Suprapubic skin (tissue), 4 donors: ENCODE results near the gene ERG. TPM values are rescaled to one million over a fixed set of nuclear protein-coding genes. Genes with fewer than 3 reads are reported as not detected.

ENCODE experiments used
- DNase-seq, 2 donors: peaks; one replicate each; pipeline ENCODE4 v3.0.0-alpha.2; 2019; ENCODE audit warnings: low spot score in 2 of 2
- H3K27ac ChIP-seq: fragments of 200-600 bp; sonication (generic); one replicate; pipeline ENCODE4 v1.5.1; 2019
- H3K27me3 ChIP-seq: fragments of 200-600 bp; sonication (generic); one replicate; pipeline ENCODE4 v1.5.1; 2019
- H3K36me3 ChIP-seq: fragments of 200-600 bp; sonication (generic); one replicate; pipeline ENCODE4 v1.5.1; 2019
- H3K4me1 ChIP-seq: fragments of 200-600 bp; sonication (generic); one replicate; pipeline ENCODE4 v1.5.1; 2019
- H3K4me3 ChIP-seq: fragments of 200-600 bp; sonication (generic); one replicate; pipeline ENCODE4 v1.5.1; 2019; ENCODE audit warnings: mild to moderate bottlenecking
- H3K9me3 ChIP-seq: fragments of 200-600 bp; sonication (generic); one replicate; pipeline ENCODE4 v1.5.1; 2019
- EP300 ChIP-seq: sonication (generic); formaldehyde crosslinking; IDR thresholded peaks from one replicate; pipeline ENCODE4 v1.6.1; 2017; ENCODE audit warnings: antibody characterized with exemption
- POLR2A ChIP-seq, 2 donors: fragments of 450-650 bp; IDR thresholded peaks; one replicate each; pipeline ENCODE4 v1.6.1; 2017; ENCODE audit warnings: antibody characterized with exemption in 2 of 2, mild to moderate bottlenecking in 2 of 2, moderate library complexity in 2 of 2
- POLR2AphosphoS5 ChIP-seq, 3 donors: sonication (generic); formaldehyde crosslinking; IDR thresholded peaks; one replicate each; pipeline ENCODE4 v1.6.1; 2017; ENCODE audit warnings: antibody characterized with exemption in 3 of 3
- WGBS: methylation state at CpG from one replicate; pipeline ENCODE4 v1.1.5; 2018; 5-methylcytosine and 5-hydroxymethylcytosine counted together
- total RNA-seq, 4 donors: library from RNA; depleted of rRNA; stranded (reverse); fragments of >200 nt; gene quantifications; one replicate each; pipeline ENCODE4 v1.1.0, GENCODE V29; 2016
- TF ChIP-seq, protein P1 (sequence below), 2 donors: fragments of 200-600 bp in 1 of 2; fragments of 450-650 bp in 1 of 2; sonication (generic) in 1 of 2; IDR thresholded peaks; one replicate each; pipeline ENCODE4 v1.5.1; 2016 to 2019; ENCODE audit warnings: antibody characterized with exemption in 2 of 2, mild to moderate bottlenecking in 1 of 2, moderate library complexity in 1 of 2

ERG gene
- total RNA-seq, 4 donors from 2014 or later, result 3.3 to 10.1 (median 6.3) TPM

DNA sequence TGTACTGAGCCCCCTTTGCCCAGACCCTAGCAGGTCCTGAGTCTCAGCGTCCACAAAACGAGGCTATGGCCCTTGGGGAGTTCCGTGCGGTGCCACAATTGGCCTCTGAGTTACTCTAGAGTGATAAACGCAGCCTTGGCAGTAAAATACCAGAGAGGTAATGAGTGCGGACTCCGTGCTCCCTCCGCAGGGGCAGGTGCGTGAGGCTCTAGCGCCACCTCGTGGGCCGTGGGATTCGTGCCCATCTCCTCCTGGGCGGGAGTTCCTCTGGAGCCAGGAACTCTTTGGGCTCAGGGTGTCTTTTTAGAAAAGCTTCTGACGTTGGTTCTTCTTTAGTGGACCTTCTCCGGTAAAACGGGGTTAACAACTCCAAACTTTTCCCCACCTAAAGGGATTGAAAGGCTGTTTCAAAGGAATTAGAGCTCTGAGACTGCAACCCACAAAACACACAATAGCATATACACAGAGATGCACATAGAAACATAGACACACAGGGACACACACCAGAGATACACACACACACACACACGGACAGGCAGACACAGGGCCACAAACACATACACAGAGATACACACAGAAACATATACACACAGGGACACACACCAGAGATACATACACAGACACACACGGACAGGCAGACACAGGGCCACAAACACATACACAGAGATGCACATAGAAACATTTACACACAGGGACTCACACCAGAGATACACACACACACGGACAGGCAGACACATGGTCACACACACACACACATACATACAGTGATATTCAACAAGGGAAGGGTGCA is 142.1 kb downstream of the ERG start:
- Histone ChIP-seq H3K36me3 (no peaks in the 10 kb centered on the region), H3K27ac (no peak overlapping the region)
- WGBS, result 11% methylated on average over 20 of the region's 20 CpGs

DNA sequence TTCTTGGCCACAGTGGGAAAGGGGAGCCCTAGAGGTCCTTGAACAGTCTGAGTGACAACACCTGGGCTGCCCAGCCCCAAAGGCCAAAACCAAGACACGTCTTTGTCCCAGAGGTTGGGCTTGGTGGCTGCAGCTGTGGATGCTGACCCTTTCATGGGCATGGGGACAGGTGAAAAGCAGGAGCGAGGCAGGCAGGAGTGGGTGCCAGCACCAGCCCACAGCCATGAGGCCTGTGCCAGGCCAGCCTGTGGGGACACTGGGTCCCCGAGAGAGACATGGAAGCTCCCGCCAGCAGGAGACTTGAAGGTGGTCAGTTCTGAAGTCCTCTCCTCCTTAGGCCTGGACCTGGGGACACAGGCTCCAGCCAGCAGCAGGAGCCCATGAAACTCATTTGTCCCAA is 142.9 kb downstream of the ERG start:
- TF ChIP-seq EP300 (no peak), POLR2AphosphoS5 (IDR thresholded peaks at IDR 0.05) (no peak), POLR2A (IDR thresholded peaks at IDR 0.05) (no peak)
- TF ChIP-seq, protein P1, sequence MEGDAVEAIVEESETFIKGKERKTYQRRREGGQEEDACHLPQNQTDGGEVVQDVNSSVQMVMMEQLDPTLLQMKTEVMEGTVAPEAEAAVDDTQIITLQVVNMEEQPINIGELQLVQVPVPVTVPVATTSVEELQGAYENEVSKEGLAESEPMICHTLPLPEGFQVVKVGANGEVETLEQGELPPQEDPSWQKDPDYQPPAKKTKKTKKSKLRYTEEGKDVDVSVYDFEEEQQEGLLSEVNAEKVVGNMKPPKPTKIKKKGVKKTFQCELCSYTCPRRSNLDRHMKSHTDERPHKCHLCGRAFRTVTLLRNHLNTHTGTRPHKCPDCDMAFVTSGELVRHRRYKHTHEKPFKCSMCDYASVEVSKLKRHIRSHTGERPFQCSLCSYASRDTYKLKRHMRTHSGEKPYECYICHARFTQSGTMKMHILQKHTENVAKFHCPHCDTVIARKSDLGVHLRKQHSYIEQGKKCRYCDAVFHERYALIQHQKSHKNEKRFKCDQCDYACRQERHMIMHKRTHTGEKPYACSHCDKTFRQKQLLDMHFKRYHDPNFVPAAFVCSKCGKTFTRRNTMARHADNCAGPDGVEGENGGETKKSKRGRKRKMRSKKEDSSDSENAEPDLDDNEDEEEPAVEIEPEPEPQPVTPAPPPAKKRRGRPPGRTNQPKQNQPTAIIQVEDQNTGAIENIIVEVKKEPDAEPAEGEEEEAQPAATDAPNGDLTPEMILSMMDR (IDR thresholded peaks at IDR 0.05), result no peak
- no peak overlapping the region for H3K27ac ChIP-seq
- 92% methylated on average over 2 of the region's 4 CpGs for WGBS
- DNase-seq, result no peak
- H3K27me3 ChIP-seq, result peaks cover 8% of the 10 kb centered on the region
- H3K4me3 ChIP-seq, result no peak overlapping the region
- peaks cover 13% of the 10 kb centered on the region for H3K4me1 ChIP-seq
- no peaks in the 10 kb centered on the region for H3K36me3 ChIP-seq
- H3K9me3 ChIP-seq, result no peaks in the 10 kb centered on the region

More for the DNA sequence above, 142.1 kb downstream of the ERG start:
- DNase-seq, result peak; percentile 85 to 87
- H3K9me3 ChIP-seq, result no peaks in the 10 kb centered on the region
- TF ChIP-seq, protein P1 (IDR thresholded peaks at IDR 0.05), result peak; percentile 75 to 97
- no peak for TF ChIP-seq POLR2AphosphoS5 (IDR thresholded peaks at IDR 0.05)
- peaks cover 8% of the 10 kb centered on the region for H3K27me3 ChIP-seq
- H3K4me3 ChIP-seq, result no peak overlapping the region
- peaks cover 13% of the 10 kb centered on the region for H3K4me1 ChIP-seq

DNA sequence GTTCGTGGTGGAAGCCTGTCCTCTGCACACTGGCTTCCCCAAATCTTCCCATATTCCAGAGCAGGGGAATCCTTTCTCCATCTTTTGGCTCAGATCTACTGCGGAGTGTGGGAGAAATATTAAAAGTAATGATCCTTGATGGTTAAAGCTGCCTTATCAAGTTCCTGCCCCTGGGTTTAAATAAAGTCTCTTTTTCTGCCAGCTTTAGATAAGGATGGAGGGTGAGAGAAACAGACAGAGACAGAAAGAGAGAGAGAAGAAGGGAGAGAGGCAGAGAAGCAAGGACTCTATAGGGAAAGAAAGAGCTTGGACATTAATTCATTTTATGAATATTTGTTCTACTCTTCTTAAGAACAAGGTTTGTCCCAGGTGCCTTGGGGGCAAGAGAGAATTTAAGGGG is 143.5 kb downstream of the ERG start:
- TF ChIP-seq POLR2AphosphoS5 (IDR thresholded peaks at IDR 0.05), result no peak
- TF ChIP-seq EP300, result no peak
- no peak for TF ChIP-seq POLR2A (IDR thresholded peaks at IDR 0.05)
- TF ChIP-seq, protein P1 (IDR thresholded peaks at IDR 0.05), result no peak
- no peaks in the 10 kb centered on the region for H3K9me3 ChIP-seq
- H3K4me3 ChIP-seq, result no peak overlapping the region
- H3K36me3 ChIP-seq, result no peaks in the 10 kb centered on the region
- peaks cover 13% of the 10 kb centered on the region for H3K4me1 ChIP-seq
- H3K27ac ChIP-seq, result no peak overlapping the region
- 78% methylated on average over 2 of the region's 2 CpGs for WGBS
- DNase-seq, result no peak
- H3K27me3 ChIP-seq, result peaks cover 6% of the 10 kb centered on the region

DNA sequence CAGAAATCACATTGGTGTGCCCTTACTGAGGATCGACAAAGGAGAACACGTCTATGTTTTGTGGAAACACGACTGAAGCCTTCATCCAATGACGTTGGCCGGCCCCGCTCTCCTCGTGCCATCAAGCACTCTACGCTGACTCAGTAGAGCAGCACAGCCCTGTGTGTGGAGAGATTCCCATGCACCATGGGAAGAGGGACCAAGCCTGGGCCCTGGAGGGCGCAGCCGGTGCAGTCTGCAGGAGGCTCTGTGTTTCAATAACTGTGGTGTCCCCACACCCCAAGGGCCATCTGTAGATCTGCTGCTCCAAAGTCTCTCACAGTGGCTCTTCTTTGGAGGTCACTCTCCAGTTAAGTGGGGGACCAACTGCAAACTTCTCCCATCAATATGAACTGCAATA is 144.0 kb downstream of the ERG start:
- H3K4me3 ChIP-seq, result no peak overlapping the region
- DNase-seq, result no peak
- no peaks in the 10 kb centered on the region for H3K36me3 ChIP-seq
- WGBS, result 92% methylated on average over 8 of the region's 10 CpGs
- H3K27me3 ChIP-seq, result peaks cover 4% of the 10 kb centered on the region
- no peak overlapping the region for H3K27ac ChIP-seq
- peaks cover 13% of the 10 kb centered on the region for H3K4me1 ChIP-seq
- no peaks in the 10 kb centered on the region for H3K9me3 ChIP-seq
- no peak for TF ChIP-seq POLR2A (IDR thresholded peaks at IDR 0.05)
- TF ChIP-seq, protein P1 (IDR thresholded peaks at IDR 0.05), result no peak
- TF ChIP-seq POLR2AphosphoS5 (IDR thresholded peaks at IDR 0.05), result no peak
- TF ChIP-seq EP300, result no peak

DNA sequence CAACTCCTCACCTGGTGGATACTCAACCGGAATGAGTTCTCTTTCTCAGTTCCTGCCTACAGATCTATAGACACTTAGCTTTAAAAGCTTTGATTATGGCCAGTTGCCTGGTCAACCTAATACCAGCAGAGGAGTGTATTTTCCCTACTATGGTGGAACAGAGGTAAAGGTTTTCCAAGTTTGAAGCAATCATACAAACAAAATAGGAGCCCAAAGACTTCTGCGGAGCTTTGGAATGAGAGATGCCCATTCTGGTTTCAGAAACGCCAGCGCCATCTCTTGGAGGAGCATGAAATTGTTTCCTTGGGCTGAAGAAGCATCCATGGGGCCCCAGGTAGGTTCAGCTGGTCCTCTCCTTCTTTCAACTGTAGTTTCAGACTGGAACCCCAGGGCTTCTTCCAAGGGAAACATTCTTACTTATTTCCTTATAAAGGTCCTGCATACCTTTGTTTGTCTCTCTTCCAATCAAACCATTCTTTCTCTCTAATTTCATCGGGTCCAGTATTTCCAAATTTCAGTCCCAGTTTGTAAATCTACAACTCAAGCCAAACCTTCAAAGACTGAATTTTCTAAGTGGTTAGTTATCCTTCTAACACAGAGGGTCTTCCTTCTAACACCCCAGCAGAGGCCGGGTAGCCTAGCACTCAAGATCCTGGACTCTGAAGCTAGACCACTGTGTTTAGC is 145.6 kb downstream of the ERG start:
- peak in 1 of 2 donors; percentile 79 for DNase-seq
- Histone ChIP-seq H3K4me3 (peak overlapping the region; percentile 5), H3K36me3 (no peaks in the 10 kb centered on the region), H3K4me1 (peaks cover 13% of the 10 kb centered on the region), H3K27me3 (no peaks in the 10 kb centered on the region), H3K27ac (no peak overlapping the region), H3K9me3 (no peaks in the 10 kb centered on the region)
- TF ChIP-seq EP300, result no peak
- TF ChIP-seq, protein P1 (IDR thresholded peaks at IDR 0.05), result peak; percentile 70 to 80
- WGBS, result 42% methylated on average over 6 of the region's 6 CpGs
